EL (cell line): ENCODE results near the gene JADE2.

Experiments used
- DNase-seq: peaks from one replicate; pipeline ENCODE4 v3.0.0-alpha.2; 2016

JADE2 gene

DNA sequence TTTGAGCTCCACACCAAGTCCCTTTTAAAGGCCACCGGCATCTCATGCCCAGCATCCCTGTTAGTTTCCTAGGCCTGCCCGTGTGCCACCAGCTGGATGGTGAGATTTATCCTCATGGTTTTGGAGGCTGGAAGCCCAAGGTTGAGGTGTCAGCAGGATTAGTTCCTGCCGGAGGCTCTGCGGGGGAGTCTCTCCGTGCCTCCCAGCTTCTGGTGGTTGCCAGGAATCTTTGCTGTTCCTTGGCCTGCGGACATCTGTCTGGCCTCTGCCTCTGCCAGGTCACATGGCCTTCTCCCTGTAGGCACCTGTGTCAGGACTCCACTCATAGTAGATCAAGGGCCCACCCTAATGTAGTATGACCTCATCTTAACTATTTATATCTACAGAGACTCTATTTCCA, 45.4 kb downstream of the JADE2 start:
- DNase-seq = no peak

- DNase-seq = no peak
These were observed 46.4 kb downstream of the JADE2 start for GRCh38 chr5:134571693-134572405.

- DNase-seq = no peak
These were observed 47.3 kb downstream of the JADE2 start for GRCh38 chr5:134572811-134573210.

DNA sequence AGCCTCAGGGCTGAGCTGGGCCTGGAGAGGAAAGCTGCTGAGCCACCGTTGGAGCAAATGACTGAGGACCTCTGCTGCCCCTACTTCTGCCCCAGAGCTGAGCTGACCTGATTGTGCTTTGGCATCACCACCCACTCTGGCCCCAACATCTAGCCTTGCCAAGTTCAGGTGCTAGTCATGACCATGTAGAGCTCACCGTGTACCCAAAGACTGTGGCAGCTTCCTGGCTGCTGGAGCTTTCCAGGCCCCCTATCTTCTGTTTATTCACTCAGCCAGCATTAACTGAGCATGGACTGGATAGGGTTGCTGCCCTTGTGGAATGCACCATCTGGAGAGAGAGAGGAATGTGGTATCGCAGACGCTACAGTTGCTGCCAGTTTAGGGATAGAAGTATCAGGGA, 49.1 kb downstream of the JADE2 start:
- DNase-seq = peak; percentile 11

- DNase-seq = no peak
These were observed 49.8 kb downstream of the JADE2 start for GRCh38 chr5:134575316-134575715.

DNA sequence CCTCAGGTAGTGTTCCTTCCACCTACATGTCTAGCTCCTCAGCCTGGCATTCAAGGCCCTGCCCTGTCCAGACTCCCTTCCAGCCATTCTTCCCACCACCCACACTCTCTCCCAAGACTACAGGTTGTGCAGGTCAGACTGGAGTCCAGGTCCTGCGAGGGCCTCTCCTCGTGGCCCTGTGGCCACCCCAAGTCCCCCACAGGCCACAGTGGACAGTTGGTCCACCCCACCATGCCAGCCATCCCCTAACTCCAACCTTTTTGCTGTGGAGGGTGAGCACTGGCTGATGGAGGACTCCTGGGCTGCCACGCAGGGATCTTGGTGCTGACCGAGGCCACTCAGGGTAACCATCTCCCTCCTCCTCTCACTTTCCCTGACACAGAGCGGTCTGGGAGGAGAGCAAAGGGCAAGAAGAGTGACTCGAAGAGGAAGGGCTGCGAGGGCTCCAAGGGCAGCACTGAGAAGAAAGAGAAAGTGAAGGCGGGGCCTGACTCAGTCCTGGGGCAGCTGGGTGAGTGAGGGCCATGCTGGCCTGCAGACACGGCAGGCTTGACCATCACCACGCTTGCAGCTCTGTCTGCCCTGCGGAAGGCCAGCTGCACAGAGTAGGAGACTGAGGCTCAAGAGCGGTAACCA, 51.0 kb downstream of the JADE2 start:
- DNase-seq = peak; percentile 25

GRCh38 chr5:134577022-134577795, 51.7 kb downstream of the JADE2 start:
- DNase-seq = peak; percentile 87

- DNase-seq = peak; percentile 78
These were observed 52.5 kb downstream of the JADE2 start for GRCh38 chr5:134577796-134578577.

- no peak for DNase-seq
These were observed 53.3 kb downstream of the JADE2 start for GRCh38 chr5:134578578-134579283.

- no peak for DNase-seq
These were observed 53.9 kb downstream of the JADE2 start for GRCh38 chr5:134579284-134579771.

DNA sequence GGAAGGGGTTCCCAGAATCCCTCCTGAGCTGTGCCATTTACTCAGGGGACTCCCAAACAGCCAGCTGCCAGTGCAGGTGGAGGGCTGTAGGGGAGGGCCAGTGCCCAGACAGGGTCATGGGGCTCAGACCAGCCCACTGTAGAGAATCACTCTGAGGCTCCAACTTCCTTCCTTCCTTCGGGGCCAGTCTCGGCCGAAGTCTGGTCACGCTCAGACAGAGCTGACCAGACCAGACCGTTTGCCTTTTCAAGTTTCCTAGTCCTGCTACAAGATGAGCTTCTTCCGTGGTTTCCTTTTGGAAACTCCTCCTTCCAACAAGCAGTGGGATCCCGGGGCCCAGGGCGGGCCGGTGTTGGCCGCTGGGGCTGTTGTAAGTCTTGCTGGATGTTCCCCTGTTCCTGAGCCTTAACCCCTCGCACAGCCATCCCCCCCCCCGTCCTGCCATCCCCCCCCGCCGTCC, 54.6 kb downstream of the JADE2 start:
- DNase-seq = no peak

DNA sequence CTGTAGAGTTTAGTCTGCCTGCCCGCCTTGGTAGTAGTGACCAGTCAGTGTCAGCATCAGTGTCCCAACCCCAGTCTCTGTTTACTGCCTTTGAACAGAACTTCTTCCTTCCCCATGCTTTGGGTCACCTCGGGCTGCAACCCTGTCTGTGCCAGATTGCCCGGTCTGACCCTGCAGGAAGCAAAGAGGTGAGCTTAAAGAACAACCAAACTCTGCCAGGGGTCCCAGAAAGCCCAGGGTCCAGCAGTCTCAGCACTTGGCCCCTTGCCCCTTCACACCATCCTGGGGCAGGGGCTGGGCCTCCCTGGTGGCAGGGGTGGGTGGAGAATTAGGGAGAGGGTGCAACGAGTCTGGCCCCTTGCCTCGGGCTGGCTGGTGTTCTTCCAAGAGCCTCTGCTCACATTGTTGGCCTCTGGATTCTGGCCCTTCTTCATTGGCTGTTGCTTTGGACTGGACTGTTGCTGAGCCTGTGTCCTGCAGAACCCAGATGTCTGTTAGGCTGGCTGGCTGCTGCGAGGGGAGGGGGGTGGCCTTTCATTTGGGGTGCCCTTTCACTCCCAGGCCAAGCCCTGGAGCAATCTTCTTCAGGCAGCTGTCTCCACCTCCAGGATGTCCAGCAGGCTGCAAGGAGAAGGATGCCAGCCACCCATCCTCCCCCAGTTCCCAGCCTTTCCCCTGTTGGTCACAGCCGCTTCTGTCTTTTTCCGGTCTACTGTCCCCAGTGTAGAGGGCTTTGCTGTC, 55.9 kb downstream of the JADE2 start:
- DNase-seq = no peak

- DNase-seq = no peak
These were observed 56.8 kb downstream of the JADE2 start for GRCh38 chr5:134582281-134582680.

DNA sequence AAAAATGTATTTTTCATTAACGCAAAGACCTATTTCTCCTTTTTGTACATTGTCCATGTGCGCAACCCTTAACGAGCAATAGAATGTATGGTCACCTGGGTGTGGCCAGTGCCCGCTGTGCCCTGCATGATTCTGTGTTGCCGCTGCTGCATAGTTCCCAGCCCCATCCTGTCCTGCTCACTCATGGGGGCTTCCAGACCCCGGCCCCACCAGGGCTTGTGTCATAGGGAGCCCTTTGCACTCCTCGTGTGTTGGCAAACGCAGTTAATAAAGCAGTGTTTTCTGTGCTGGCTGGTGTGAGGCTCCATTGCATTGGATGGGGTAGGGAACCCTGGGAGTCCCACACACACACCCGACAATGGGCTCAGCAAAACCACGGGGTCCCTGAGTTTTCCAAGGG, 57.5 kb downstream of the JADE2 start:
- DNase-seq = no peak

GRCh38 chr5:134583766-134584165, 58.3 kb downstream of the JADE2 start:
- DNase-seq = no peak

DNA sequence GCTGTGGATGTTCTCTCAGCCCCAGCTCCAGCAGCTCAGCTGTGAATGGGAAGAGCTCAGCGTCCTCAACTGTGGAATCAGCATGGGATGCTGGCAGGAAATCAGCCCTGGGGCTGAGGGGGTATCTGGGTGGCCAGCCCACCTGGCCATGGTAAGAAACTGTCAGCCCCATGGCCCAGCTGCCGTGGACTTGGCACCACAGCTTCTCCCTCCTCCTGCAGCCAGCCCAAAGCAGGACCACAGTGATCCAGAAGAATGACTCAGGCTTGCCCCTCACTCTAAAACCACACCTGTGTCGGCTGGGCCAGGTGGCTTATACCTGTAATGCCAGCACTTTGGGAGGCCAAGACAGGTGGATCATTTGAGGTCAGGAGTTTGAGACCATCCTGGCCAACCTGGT, 59.2 kb downstream of the JADE2 start:
- no peak for DNase-seq

DNA sequence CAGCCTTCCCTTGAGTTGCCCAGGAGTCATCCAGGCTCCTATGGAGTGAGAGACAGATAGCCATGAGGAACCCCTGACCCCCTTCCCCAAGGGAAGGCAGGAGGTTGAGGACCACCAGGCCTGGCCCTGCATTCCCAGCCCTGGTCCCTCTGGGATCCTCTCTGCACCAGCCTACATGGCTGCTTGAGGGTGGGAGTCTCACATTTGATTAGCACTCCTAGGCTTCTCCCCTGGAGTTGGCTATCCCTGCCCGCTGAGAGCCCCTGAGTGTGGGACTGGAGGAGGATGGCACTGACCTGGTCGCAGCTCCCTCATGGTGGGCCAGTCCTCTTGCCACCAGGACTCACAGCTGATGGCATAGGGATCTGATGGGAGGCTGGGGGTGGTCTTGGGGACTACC, 60.5 kb downstream of the JADE2 start:
- no peak for DNase-seq

- peak; percentile 75 for DNase-seq
These were observed 61.5 kb downstream of the JADE2 start for GRCh38 chr5:134586866-134587524.

- no peak for DNase-seq
These were observed 65.7 kb downstream of the JADE2 start for GRCh38 chr5:134590992-134591659.

DNA sequence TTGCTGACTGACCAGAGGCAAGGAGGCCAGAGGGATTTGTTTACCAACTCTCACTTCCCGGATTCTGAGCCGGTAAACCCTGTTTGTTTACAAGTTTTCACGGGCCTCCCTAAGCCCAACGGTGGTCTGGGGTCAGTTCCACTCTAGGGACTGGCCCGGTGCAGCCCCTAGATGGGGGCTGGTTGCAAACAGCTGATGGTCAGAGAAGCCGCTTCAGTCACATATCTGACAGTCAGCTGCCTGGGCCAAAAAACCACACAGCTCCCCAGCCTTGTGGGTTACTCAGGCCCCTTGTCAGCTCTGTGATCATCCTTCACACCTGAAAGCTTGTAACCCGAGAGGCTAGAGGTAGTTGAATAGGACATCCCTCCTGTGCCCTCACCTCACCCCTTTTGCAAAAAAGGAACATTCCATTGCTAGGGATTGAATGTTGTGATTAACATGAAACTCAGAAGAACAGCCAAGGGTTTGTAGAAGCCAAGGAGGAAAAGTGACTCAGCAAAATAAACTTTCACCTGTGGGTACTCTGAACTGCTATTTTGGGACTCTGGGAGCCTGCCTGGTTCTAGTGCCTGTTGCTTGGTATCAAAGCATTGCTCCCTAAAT, 66.8 kb downstream of the JADE2 start:
- no peak for DNase-seq
